Ishikawa (cell line): ENCODE measurements around the gene UBE2R2.

Experiments
- CEBPB ChIP-seq: IDR thresholded peaks from 2 replicates; pipeline ENCODE4 v1.6.1; 2012
- EGR1 ChIP-seq: IDR thresholded peaks from 2 replicates; pipeline ENCODE4 v1.6.1; 2012
- EP300 ChIP-seq: IDR thresholded peaks from 2 replicates; pipeline ENCODE4 v1.6.1; 2012; ENCODE audit warnings: borderline replicate concordance
- MAX ChIP-seq: IDR thresholded peaks from 2 replicates; pipeline ENCODE4 v1.6.1; 2012
- RAD21 ChIP-seq: IDR thresholded peaks from 2 replicates; pipeline ENCODE4 v1.6.1; 2012; ENCODE audit warnings: low read depth
- TCF12 ChIP-seq: IDR thresholded peaks from 2 replicates; pipeline ENCODE4 v1.6.1; 2012; ENCODE audit warnings: low read depth

- TF ChIP-seq TCF12: no peak
- TF ChIP-seq CEBPB: no peak
- no peak for TF ChIP-seq RAD21
- no peak for TF ChIP-seq MAX
- no peak for TF ChIP-seq EP300
- no peak for TF ChIP-seq EGR1
These were observed 63.5 kb downstream of the UBE2R2 start for GRCh38 chr9:33880211-33881089.
